SU-DHL-6 (cell line): ENCODE data around the gene CHN1.

ENCODE experiments used
- EZH2phosphoT487 ChIP-seq: fragments of 200-600 bp; sonication (generic), shearing (Covaris generic); conservative IDR thresholded peaks from 2 replicates; pipeline ENCODE4 v1.6.1; 2018; ENCODE audit warnings: mild to moderate bottlenecking, antibody characterized with exemption, low read length, moderate library complexity, mixed read lengths
- TF ChIP-seq, protein P1 (sequence below): fragments of 200-600 bp; sonication (generic); IDR thresholded peaks from one replicate; pipeline ENCODE4 v1.5.1; 2017; ENCODE audit warnings: antibody characterized with exemption, mild to moderate bottlenecking, low read length, moderate library complexity; ENCODE audit not compliant: insufficient read depth, poor library complexity, severe bottlenecking

DNA sequence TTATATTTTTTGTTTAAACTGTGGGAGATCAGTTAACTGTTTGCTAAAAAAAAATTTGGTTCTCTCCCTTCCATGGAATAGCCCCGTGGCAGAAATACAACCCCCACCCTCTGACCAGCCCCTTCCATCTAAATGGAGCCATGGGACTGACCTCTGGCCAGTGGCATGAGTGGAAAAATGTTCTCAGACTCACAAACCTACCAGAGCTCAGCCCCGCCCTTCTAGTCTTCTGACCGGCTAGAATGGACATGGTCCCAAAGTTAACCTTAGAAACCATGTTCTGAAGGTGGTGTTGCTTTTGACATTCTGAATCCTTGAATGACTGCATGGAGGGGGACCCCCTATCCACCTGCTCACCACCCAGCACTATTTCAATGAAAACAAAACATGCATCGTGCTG is 239.6 kb downstream of the CHN1 start:
- TF ChIP-seq, protein P1, sequence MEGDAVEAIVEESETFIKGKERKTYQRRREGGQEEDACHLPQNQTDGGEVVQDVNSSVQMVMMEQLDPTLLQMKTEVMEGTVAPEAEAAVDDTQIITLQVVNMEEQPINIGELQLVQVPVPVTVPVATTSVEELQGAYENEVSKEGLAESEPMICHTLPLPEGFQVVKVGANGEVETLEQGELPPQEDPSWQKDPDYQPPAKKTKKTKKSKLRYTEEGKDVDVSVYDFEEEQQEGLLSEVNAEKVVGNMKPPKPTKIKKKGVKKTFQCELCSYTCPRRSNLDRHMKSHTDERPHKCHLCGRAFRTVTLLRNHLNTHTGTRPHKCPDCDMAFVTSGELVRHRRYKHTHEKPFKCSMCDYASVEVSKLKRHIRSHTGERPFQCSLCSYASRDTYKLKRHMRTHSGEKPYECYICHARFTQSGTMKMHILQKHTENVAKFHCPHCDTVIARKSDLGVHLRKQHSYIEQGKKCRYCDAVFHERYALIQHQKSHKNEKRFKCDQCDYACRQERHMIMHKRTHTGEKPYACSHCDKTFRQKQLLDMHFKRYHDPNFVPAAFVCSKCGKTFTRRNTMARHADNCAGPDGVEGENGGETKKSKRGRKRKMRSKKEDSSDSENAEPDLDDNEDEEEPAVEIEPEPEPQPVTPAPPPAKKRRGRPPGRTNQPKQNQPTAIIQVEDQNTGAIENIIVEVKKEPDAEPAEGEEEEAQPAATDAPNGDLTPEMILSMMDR: no peak
- no peak for TF ChIP-seq EZH2phosphoT487
